ENCODE results near the gene SRPX. TPM values are rescaled to one million over a fixed set of nuclear protein-coding genes. Genes with fewer than 3 reads are reported as not detected.

The SRPX gene
- total and polyA plus RNA-seq, 2 of the 13 experiments (the other 11 are each of a cell fraction or from before 2014, with no cell fraction given): 0.30 TPM; not detected in 1

GRCh38 chrX:38126179-38126578, 94.5 kb downstream of the SRPX start:
- POLR2A ChIA-PET: no interaction called here
- no peak for DNase-seq (ENCODE audit: low spot score)
- Histone ChIP-seq H3K4me2 (ENCODE audit: low read depth, low read length) (no peak overlapping the region), H3K27me3 (ENCODE audit: control insufficient read depth in 1 of 2, insufficient read depth in 2 of 2, low read length in 2 of 2) (no peaks in the 10 kb centered on the region), H3K79me2 (ENCODE audit: insufficient read depth, low read length) (no peaks in the 10 kb centered on the region), H2AFZ (ENCODE audit: low read length) (no peak overlapping the region), H4K20me1 (ENCODE audit: insufficient read depth, low read length) (no peaks in the 10 kb centered on the region), H3K36me3 (replicated peaks in 1 of 2; ENCODE audit: control insufficient read depth in 1 of 2, insufficient read depth in 2 of 2, low read length in 2 of 2) (no peaks in the 10 kb centered on the region), H3K4me1 (ENCODE audit: insufficient read depth, low read length) (no peaks in the 10 kb centered on the region), H3K4me3 (replicated peaks in 1 of 3; ENCODE audit: insufficient read depth in 1 of 3, low read depth in 2 of 3, low read length in 3 of 3) (no peak overlapping the region), H3K27ac (ENCODE audit: extremely low read length, insufficient read depth, low read length) (no peak overlapping the region), H3K9ac (ENCODE audit: insufficient read depth, low read depth, low read length) (no peak overlapping the region), H3K9me3 (ENCODE audit: low read length) (no peaks in the 10 kb centered on the region)
- intact Hi-C loops (cut with micrococcal nuclease; ENCODE audit: unreplicated experiment): no loop called here
- in situ Hi-C loops (cut with HindIII; ENCODE audit: extremely low pct_ligation_motif_present, low pct_unique_long_range_greater_than_20kb): no loop called here
- no TSS peak for BruUV-seq (replicated peaks)
- no peak for FAIRE-seq
- CTCF ChIA-PET (ENCODE audit: low intra/inter-chr PET ratio, low total read pairs): no interaction called here
- TF ChIP-seq ATF2 (CRISPR knock-in tag; IDR thresholded peaks at IDR 0.05) (no peak), CREM (IDR thresholded peaks at IDR 0.05) (no peak), CREM (CRISPR knock-in tag; IDR thresholded peaks at IDR 0.05) (no peak), MLX (CRISPR knock-in tag; IDR thresholded peaks at IDR 0.05) (no peak), KDM5B (CRISPR knock-in tag; IDR thresholded peaks at IDR 0.05; ENCODE audit: borderline replicate concordance) (no peak)
- 10% methylated on average over 2 of the region's 3 CpGs for WGBS (ENCODE audit: low lambda C conversion rate)
- no peak for ATAC-seq

GRCh38 chrX:38124000-38124399, 96.7 kb downstream of the SRPX start:
- FAIRE-seq (no peak), ATAC-seq (no peak), DNase-seq (ENCODE audit: low spot score) (no peak)
- intact Hi-C loops (cut with micrococcal nuclease; ENCODE audit: unreplicated experiment): no loop called here
- ChIA-PET POLR2A (no interaction called here), CTCF (ENCODE audit: low intra/inter-chr PET ratio, low total read pairs) (no interaction called here)
- Histone ChIP-seq H3K4me1 (ENCODE audit: insufficient read depth, low read length) (no peaks in the 10 kb centered on the region), H3K4me3 (replicated peaks in 1 of 3; ENCODE audit: insufficient read depth in 1 of 3, low read depth in 2 of 3, low read length in 3 of 3) (no peak overlapping the region), H3K27me3 (ENCODE audit: control insufficient read depth in 1 of 2, insufficient read depth in 2 of 2, low read length in 2 of 2) (no peaks in the 10 kb centered on the region), H4K20me1 (ENCODE audit: insufficient read depth, low read length) (no peaks in the 10 kb centered on the region), H2AFZ (ENCODE audit: low read length) (no peak overlapping the region), H3K4me2 (ENCODE audit: low read depth, low read length) (no peak overlapping the region), H3K9me3 (ENCODE audit: low read length) (no peaks in the 10 kb centered on the region), H3K27ac (ENCODE audit: extremely low read length, insufficient read depth, low read length) (no peak overlapping the region), H3K36me3 (replicated peaks in 1 of 2; ENCODE audit: control insufficient read depth in 1 of 2, insufficient read depth in 2 of 2, low read length in 2 of 2) (no peaks in the 10 kb centered on the region), H3K9ac (ENCODE audit: insufficient read depth, low read depth, low read length) (no peak overlapping the region), H3K79me2 (ENCODE audit: insufficient read depth, low read length) (no peaks in the 10 kb centered on the region)
- TF ChIP-seq ZNF143 (CRISPR knock-in tag; IDR thresholded peaks at IDR 0.05) (peak; percentile 54; the same call in 1 of the 2 replicates), FOSL1 (CRISPR knock-in tag; IDR thresholded peaks at IDR 0.05; ENCODE audit: borderline replicate concordance) (no peak), SRF (IDR thresholded peaks at IDR 0.05; ENCODE audit: low read depth, low read length) (no peak), REST (IDR thresholded peaks at IDR 0.05; ENCODE audit: borderline replicate concordance in 1 of 2, low read depth in 1 of 2, low read length in 2 of 2) (no peak), THAP11 (CRISPR knock-in tag; IDR thresholded peaks at IDR 0.05) (peak; percentile 82), ZNF296 (CRISPR knock-in tag; conservative IDR thresholded peaks at IDR 0.05) (no peak), MAFK (conservative IDR thresholded peaks at IDR 0.05 in 1 of 2, IDR thresholded peaks at IDR 0.05 in 1 of 2; ENCODE audit: low read length in 2 of 2) (peak in 1 of 2 experiments; percentile 44; a peak in 2 of 4 replicates), ZNF549 (CRISPR knock-in tag; IDR thresholded peaks at IDR 0.05) (no peak)
- in situ Hi-C loops (cut with HindIII; ENCODE audit: extremely low pct_ligation_motif_present, low pct_unique_long_range_greater_than_20kb): no loop called here
- no TSS peak for BruUV-seq (replicated peaks)
- WGBS (ENCODE audit: low lambda C conversion rate): 13% methylated on average over 1 of the region's 1 CpG
